Gastrocnemius medialis (tissue), 4 donors: ENCODE results near the gene LAMA3.

Source experiments
- POLR2A ChIP-seq, 2 donors: fragments of 450-650 bp; IDR thresholded peaks; one replicate each; pipeline ENCODE4 v1.6.1; 2017; ENCODE audit warnings: antibody characterized with exemption in 2 of 2, mild to moderate bottlenecking in 2 of 2, moderate library complexity in 2 of 2
- TF ChIP-seq, protein P1 (sequence below), 5 experiments: fragments of 450-650 bp in 3 of 5; fragments of 200-600 bp in 2 of 5; sonication (generic) in 2 of 5; IDR thresholded peaks in 4 of 5; conservative IDR thresholded peaks in 1 of 5; 1 replicate in 4 of 5; 2 replicates in 1 of 5; pipeline ENCODE4 v1.5.1; 2016 to 2019; ENCODE audit warnings: antibody characterized with exemption in 5 of 5, mild to moderate bottlenecking in 3 of 5, moderate library complexity in 3 of 5

GRCh38 chr18:23882616-23883276, 193.5 kb downstream of the LAMA3 start:
- TF ChIP-seq, protein P1, sequence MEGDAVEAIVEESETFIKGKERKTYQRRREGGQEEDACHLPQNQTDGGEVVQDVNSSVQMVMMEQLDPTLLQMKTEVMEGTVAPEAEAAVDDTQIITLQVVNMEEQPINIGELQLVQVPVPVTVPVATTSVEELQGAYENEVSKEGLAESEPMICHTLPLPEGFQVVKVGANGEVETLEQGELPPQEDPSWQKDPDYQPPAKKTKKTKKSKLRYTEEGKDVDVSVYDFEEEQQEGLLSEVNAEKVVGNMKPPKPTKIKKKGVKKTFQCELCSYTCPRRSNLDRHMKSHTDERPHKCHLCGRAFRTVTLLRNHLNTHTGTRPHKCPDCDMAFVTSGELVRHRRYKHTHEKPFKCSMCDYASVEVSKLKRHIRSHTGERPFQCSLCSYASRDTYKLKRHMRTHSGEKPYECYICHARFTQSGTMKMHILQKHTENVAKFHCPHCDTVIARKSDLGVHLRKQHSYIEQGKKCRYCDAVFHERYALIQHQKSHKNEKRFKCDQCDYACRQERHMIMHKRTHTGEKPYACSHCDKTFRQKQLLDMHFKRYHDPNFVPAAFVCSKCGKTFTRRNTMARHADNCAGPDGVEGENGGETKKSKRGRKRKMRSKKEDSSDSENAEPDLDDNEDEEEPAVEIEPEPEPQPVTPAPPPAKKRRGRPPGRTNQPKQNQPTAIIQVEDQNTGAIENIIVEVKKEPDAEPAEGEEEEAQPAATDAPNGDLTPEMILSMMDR (IDR thresholded peaks at IDR 0.05 in 4 of 5, conservative IDR thresholded peaks at IDR 0.05 in 1 of 5) = no peak
- no peak for TF ChIP-seq POLR2A (IDR thresholded peaks at IDR 0.05)
